GM15510 (cell line): ENCODE results near the gene SLAMF1.

Experiments
- POLR2A ChIP-seq: IDR thresholded peaks from 3 replicates; pipeline ENCODE4 v1.6.1; 2011; ENCODE audit warnings: borderline replicate concordance; ENCODE audit not compliant: insufficient read length; ENCODE audit errors: extremely low read depth

Gene SLAMF1

GRCh38 chr1:160575112-160575664 is 71.7 kb downstream of the SLAMF1 start:
- TF ChIP-seq POLR2A: no peak

- TF ChIP-seq POLR2A: no peak
Measured at GRCh38 chr1:160570840-160571239, 76.0 kb downstream of the SLAMF1 start.

GRCh38 chr1:160569806-160570205 is 77.0 kb downstream of the SLAMF1 start:
- no peak for TF ChIP-seq POLR2A

GRCh38 chr1:160567858-160568682 is 78.8 kb downstream of the SLAMF1 start:
- TF ChIP-seq POLR2A: no peak

GRCh38 chr1:160567341-160567740 is 79.5 kb downstream of the SLAMF1 start:
- TF ChIP-seq POLR2A: no peak

GRCh38 chr1:160565564-160565963 is 81.3 kb downstream of the SLAMF1 start:
- no peak for TF ChIP-seq POLR2A

- TF ChIP-seq POLR2A: no peak
Measured at GRCh38 chr1:160560806-160561205, 86.0 kb downstream of the SLAMF1 start.

GRCh38 chr1:160560045-160560705 is 86.7 kb downstream of the SLAMF1 start:
- TF ChIP-seq POLR2A: no peak

GRCh38 chr1:160558660-160559380 is 88.0 kb downstream of the SLAMF1 start:
- no peak for TF ChIP-seq POLR2A
